Lower leg skin (tissue), 4 donors: ENCODE results near the gene CDC26. TPM values are rescaled to one million over a fixed set of nuclear protein-coding genes. Genes with fewer than 3 reads are reported as not detected.

Experiments used
- DNase-seq, 2 donors: peaks; one replicate each; pipeline ENCODE4 v3.0.0-alpha.2; 2019; ENCODE audit warnings: low spot score in 2 of 2
- H3K4me3 ChIP-seq: fragments of 200-600 bp; sonication (generic); 2 replicates; pipeline ENCODE4 v1.5.1; 2017; ENCODE audit warnings: mild to moderate bottlenecking, low read depth; ENCODE audit not compliant: poor library complexity, severe bottlenecking
- POLR2A ChIP-seq, 2 donors: fragments of 450-650 bp; IDR thresholded peaks; one replicate each; pipeline ENCODE4 v1.6.1; 2016 to 2017; ENCODE audit warnings: antibody characterized with exemption in 2 of 2, mild to moderate bottlenecking in 1 of 2, moderate library complexity in 1 of 2
- WGBS, 2 donors: methylation state at CpG; one replicate each; pipeline ENCODE4 v1.1.5; 2018; 5-methylcytosine and 5-hydroxymethylcytosine counted together
- intact Hi-C: fragments of 100-400 bp; cut with DNase I; formaldehyde crosslinking; loops from one replicate; pipeline ENCODE4 v1.15.0; 2023; ENCODE audit warnings: low total_unique reads
- total RNA-seq, 4 donors: library from RNA; depleted of rRNA; stranded (reverse); fragments of >200 nt; gene quantifications; one replicate each; pipeline ENCODE4 v1.1.0, GENCODE V29; 2016
- TF ChIP-seq, protein P1 (sequence below), 3 donors: fragments of 450-650 bp; IDR thresholded peaks; one replicate each; pipeline ENCODE4 v1.5.1; 2016; ENCODE audit warnings: antibody characterized with exemption in 3 of 3, mild to moderate bottlenecking in 3 of 3, moderate library complexity in 2 of 3

CDC26 gene
- 10 to 100 TPM; 17.8 to 33.3 (median 20.1) TPM for total RNA-seq

DNA sequence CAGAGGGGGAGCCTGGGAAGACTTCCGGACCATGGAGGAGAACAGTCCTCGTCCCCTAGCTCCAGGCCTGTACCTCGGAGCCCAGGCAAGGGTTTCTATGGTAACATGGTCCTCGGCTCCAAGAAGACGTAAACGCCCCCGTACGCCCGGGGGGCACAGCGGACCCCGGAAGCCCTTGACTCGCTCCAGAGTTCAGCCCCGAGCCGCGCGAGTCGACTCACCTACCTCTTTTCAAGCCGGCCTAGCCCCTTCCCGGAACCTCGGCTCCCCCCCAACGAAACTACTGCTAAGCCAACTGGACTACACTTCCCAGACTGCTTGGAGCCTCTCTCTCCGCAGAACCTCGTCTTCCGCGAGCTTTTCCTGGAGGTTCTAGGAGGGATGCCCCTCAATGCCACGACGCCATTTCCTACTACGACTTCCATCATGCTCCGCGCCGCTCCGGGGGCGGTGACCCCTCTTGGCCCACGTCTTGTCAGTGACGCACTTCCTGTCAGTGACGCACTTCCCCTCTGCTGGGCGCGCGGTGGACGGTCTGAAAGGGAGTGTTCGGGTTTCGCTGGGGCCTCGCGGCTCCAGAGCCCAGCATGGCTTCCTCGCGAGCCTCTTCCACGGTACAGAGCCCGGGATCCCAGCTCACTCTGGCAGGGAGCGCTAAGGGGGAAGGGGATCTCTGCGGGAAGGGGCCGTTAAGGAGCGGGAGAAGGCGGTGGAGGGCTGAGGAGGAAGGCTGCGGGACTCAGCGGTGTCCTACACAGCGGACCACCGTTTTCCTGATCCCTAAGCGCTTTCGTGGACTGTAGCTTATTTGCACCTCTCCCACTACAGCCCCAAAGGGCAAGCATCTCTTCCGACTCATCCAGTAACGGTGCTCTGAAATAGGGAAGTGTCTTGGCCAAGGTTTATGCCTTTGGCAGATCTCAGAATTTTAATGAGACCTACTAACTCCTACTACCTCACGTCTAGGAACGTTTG is at the start of gene CDC26, which contains the start of gene PRPF4:
Gene CDC26 (minus strand): TSS at position 416 of the 975 bp plus-strand sequence. CDS start 3,065 bp downstream, outside the sequence.
Gene PRPF4 (plus strand): TSS at position 502 of the 975 bp plus-strand sequence. CDS start 86 bp downstream, at position 588.
- DNase-seq = peak; percentile 96 to 99
- H3K4me3 ChIP-seq = peak within 1 kb of the TSS; percentile 62
- intact Hi-C loops = no loop called here
- TF ChIP-seq, protein P1, sequence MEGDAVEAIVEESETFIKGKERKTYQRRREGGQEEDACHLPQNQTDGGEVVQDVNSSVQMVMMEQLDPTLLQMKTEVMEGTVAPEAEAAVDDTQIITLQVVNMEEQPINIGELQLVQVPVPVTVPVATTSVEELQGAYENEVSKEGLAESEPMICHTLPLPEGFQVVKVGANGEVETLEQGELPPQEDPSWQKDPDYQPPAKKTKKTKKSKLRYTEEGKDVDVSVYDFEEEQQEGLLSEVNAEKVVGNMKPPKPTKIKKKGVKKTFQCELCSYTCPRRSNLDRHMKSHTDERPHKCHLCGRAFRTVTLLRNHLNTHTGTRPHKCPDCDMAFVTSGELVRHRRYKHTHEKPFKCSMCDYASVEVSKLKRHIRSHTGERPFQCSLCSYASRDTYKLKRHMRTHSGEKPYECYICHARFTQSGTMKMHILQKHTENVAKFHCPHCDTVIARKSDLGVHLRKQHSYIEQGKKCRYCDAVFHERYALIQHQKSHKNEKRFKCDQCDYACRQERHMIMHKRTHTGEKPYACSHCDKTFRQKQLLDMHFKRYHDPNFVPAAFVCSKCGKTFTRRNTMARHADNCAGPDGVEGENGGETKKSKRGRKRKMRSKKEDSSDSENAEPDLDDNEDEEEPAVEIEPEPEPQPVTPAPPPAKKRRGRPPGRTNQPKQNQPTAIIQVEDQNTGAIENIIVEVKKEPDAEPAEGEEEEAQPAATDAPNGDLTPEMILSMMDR (IDR thresholded peaks at IDR 0.05) = no peak
- peak in 1 of 2 donors; percentile 53 for TF ChIP-seq POLR2A (IDR thresholded peaks at IDR 0.05)
- WGBS, 2 donors = 0 to 1% methylated on average over 50 to 58 of the region's 63 CpGs

DNA sequence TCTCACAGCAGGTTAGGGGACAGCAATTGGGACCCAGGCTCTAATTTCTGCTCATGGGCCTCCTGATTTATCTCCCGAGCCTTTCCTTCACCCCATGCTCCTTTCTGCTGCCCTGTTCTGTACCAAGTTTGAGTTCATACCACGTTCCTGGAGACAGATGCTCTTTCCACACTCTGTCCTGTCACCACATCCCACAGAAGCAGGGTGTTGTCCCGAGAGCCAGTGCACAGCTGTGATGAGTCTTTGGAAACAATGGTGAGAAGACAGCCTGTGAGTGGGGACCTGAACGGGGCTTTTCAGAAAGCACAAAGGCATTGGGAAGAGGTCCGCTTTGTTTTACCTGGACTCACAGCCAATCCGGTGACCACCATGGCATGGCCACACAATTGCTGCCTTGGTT is 47.3 kb upstream of the CDC26 start:
- no peak for DNase-seq
- H3K4me3 ChIP-seq = no peak overlapping the region
- 81 to 84% methylated on average over 6 of the region's 6 CpGs for WGBS, 2 donors
- no peak for TF ChIP-seq POLR2A (IDR thresholded peaks at IDR 0.05)
- TF ChIP-seq, protein P1 (IDR thresholded peaks at IDR 0.05) = no peak
- intact Hi-C loops = no loop called here

DNA sequence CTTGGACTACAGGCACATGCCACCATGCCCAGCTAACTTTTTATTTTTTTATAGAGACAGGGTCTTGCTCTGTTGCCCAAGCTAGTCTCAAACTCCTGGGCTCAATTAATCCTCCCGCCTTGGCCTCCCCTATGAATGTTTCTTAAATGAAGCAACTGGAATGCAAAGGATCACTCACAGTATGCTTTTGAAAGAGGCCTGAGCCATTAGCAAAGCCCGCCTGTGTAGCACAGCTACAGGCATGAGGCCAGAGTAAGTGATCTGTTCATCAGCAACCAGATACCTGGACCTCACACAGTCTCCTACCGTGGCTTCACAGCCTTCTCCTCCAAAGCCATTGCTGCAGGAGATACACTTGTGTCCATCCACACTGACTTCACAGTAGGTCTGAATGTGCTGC is 44.7 kb upstream of the CDC26 start:
- no peak for TF ChIP-seq POLR2A (IDR thresholded peaks at IDR 0.05)
- DNase-seq = no peak
- intact Hi-C loops = no loop called here
- no peak overlapping the region for H3K4me3 ChIP-seq
- 97 to 100% methylated on average over 3 of the region's 3 CpGs for WGBS, 2 donors

GRCh38 chr9:113319054-113319453 is 43.7 kb upstream of the CDC26 start:
- no peak overlapping the region for H3K4me3 ChIP-seq
- no peak for DNase-seq
- intact Hi-C loops = no loop called here
- TF ChIP-seq POLR2A (IDR thresholded peaks at IDR 0.05) = no peak
- TF ChIP-seq, protein P1 (IDR thresholded peaks at IDR 0.05) = no peak
- 87 to 95% methylated on average over 2 of the region's 2 CpGs for WGBS, 2 donors

GRCh38 chr9:113317777-113318176 is 42.4 kb upstream of the CDC26 start:
- 70 to 72% methylated on average over 2 of the region's 2 CpGs for WGBS, 2 donors
- H3K4me3 ChIP-seq = no peak overlapping the region
- intact Hi-C loops = no loop called here
- no peak for TF ChIP-seq POLR2A (IDR thresholded peaks at IDR 0.05)
- TF ChIP-seq, protein P1 (IDR thresholded peaks at IDR 0.05) = no peak
- DNase-seq = no peak

GRCh38 chr9:113316030-113316429 is 40.7 kb upstream of the CDC26 start:
- no peak for DNase-seq
- TF ChIP-seq, protein P1 (IDR thresholded peaks at IDR 0.05) = no peak
- no peak for TF ChIP-seq POLR2A (IDR thresholded peaks at IDR 0.05)
- intact Hi-C loops = no loop called here
- 87 to 95% methylated on average over 4 of the region's 4 CpGs for WGBS, 2 donors
- H3K4me3 ChIP-seq = no peak overlapping the region
